ENCODE results near the gene TEX264. TPM values are rescaled to one million over a fixed set of nuclear protein-coding genes. Genes with fewer than 3 reads are reported as not detected.

The TEX264 gene
- total and polyA plus RNA-seq, 7 donors: 16.8 to 71.5 (median 29.6) TPM

GRCh38 chr3:51680663-51681230, 9.7 kb downstream of the TEX264 start:
- WGBS, 3 donors: 82 to 90% (median 89%) methylated on average over 2 of the region's 2 CpGs
- Histone ChIP-seq H3K4me1 (peaks cover 36% of the 10 kb centered on the region), H3K27me3 (ENCODE audit: insufficient read depth in 3 of 3, low read length in 2 of 3) (no peaks in the 10 kb centered on the region), H3K27ac (no peak overlapping the region), H3K4me3 (no peak overlapping the region), H3K36me3 (ENCODE audit: insufficient read depth in 1 of 2, low read depth in 1 of 2) (peaks cover 0 to 61% of the 10 kb centered on the region in 2 donors), H3K9me3 (no peaks in the 10 kb centered on the region)
- no peak for TF ChIP-seq CTCF (IDR thresholded peaks at IDR 0.05)
- ATAC-seq (no peak), DNase-seq (peak in 1 of 2 donors; percentile 39)
- intact Hi-C loops (cut with DNase I): no loop called here

GRCh38 chr3:51681453-51681852, 10.4 kb downstream of the TEX264 start:
- peak in 1 of 4 donors; percentile 18 for ATAC-seq
- intact Hi-C loops (cut with DNase I): no loop called here
- 51 to 78% (median 70%) methylated on average over 2 to 3 of the region's 3 CpGs for WGBS, 3 donors

GRCh38 chr3:51682079-51682478, 11.0 kb downstream of the TEX264 start:
- TF ChIP-seq CTCF (IDR thresholded peaks at IDR 0.05): peak; percentile 79
- peaks cover 48% of the 10 kb centered on the region for H3K4me1 ChIP-seq
- intact Hi-C loops (cut with DNase I): no loop called here

More at GRCh38 chr3:51681453-51681852, 10.4 kb downstream of the TEX264 start:
- no peak for TF ChIP-seq CTCF (IDR thresholded peaks at IDR 0.05)
- H3K4me3 ChIP-seq: no peak overlapping the region
- H3K9me3 ChIP-seq: no peaks in the 10 kb centered on the region
- peaks cover 42% of the 10 kb centered on the region for H3K4me1 ChIP-seq
- no peaks in the 10 kb centered on the region for H3K27me3 ChIP-seq (ENCODE audit: insufficient read depth in 3 of 3, low read length in 2 of 3)
- peak overlapping the region; percentile 46 for H3K27ac ChIP-seq
- DNase-seq: peak in 1 of 2 donors; percentile 59
- H3K36me3 ChIP-seq (ENCODE audit: insufficient read depth in 1 of 2, low read depth in 1 of 2): peaks cover 0 to 58% of the 10 kb centered on the region in 2 donors

GRCh38 chr3:51682526-51682925, 11.5 kb downstream of the TEX264 start:
- peak in 1 of 2 donors; percentile 15 for DNase-seq
- no peak overlapping the region for H3K4me3 ChIP-seq
- H3K36me3 ChIP-seq (ENCODE audit: insufficient read depth in 1 of 2, low read depth in 1 of 2): peaks cover 0 to 49% of the 10 kb centered on the region in 2 donors
- intact Hi-C loops (cut with DNase I): no loop called here
- no peaks in the 10 kb centered on the region for H3K27me3 ChIP-seq (ENCODE audit: insufficient read depth in 3 of 3, low read length in 2 of 3)
- H3K27ac ChIP-seq: no peak overlapping the region
- peaks cover 53% of the 10 kb centered on the region for H3K4me1 ChIP-seq
- 77 to 81% (median 78%) methylated on average over 7 of the region's 7 CpGs for WGBS, 3 donors
- no peak for TF ChIP-seq CTCF (IDR thresholded peaks at IDR 0.05)
- no peak for ATAC-seq
- H3K9me3 ChIP-seq: no peaks in the 10 kb centered on the region

More at GRCh38 chr3:51682079-51682478, 11.0 kb downstream of the TEX264 start:
- DNase-seq (peak; percentile 47 to 59), ATAC-seq (peak; percentile 83 to 89 (median 86))
- Histone ChIP-seq H3K9me3 (no peaks in the 10 kb centered on the region), H3K4me3 (no peak overlapping the region), H3K36me3 (ENCODE audit: insufficient read depth in 1 of 2, low read depth in 1 of 2) (peaks cover 0 to 53% of the 10 kb centered on the region in 2 donors), H3K27me3 (ENCODE audit: insufficient read depth in 3 of 3, low read length in 2 of 3) (no peaks in the 10 kb centered on the region), H3K27ac (peak overlapping the region; percentile 46)
- WGBS, 3 donors: 29 to 31% (median 29%) methylated on average over 4 of the region's 4 CpGs

GRCh38 chr3:51683566-51683965, 12.5 kb downstream of the TEX264 start:
- H3K4me3 ChIP-seq: no peak overlapping the region
- H3K36me3 ChIP-seq (ENCODE audit: insufficient read depth in 1 of 2, low read depth in 1 of 2): peaks cover 0 to 41% of the 10 kb centered on the region in 2 donors
- no peaks in the 10 kb centered on the region for H3K27me3 ChIP-seq (ENCODE audit: insufficient read depth in 3 of 3, low read length in 2 of 3)
- H3K27ac ChIP-seq: no peak overlapping the region
- WGBS, 3 donors: 55 to 72% (median 62%) methylated on average over 2 of the region's 2 CpGs
- ATAC-seq (no peak), DNase-seq (no peak)
- H3K4me1 ChIP-seq: peaks cover 60% of the 10 kb centered on the region
- TF ChIP-seq CTCF (IDR thresholded peaks at IDR 0.05): no peak
- intact Hi-C loops (cut with DNase I): no loop called here
- H3K9me3 ChIP-seq: no peaks in the 10 kb centered on the region
